Measurements from ENCODE around the gene PCDHB13.

Gene PCDHB13

DNA sequence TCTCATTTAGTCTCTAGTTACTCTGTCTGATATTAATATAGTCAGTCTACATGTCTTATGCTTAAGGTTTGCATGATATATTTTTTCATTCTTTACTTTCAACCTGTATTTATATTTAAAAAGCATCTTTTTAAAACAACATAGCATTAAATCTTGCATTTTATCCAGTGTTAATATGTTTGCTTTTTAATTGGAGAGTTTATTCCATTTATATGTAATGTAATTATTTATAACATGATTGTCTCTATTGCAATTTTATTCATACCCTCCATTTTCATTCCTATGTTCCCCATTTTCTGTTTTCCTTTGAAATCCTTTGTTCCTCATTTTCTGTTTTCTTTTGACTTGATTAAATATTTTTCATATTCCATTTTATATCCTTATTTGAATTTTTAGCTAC lies 44.7 kb downstream of the PCDHB13 start:
- TF ChIP-seq POLR2AphosphoS5 (IDR thresholded peaks at IDR 0.05; ENCODE audit: low read depth, low read length) (no peak), SIN3A (IDR thresholded peaks at IDR 0.05; ENCODE audit: borderline replicate concordance, insufficient read depth, low read length) (no peak), FOXP2 (optimal IDR thresholded peaks at IDR 0.05; ENCODE audit: borderline replicate concordance, extremely low read depth, extremely low read length, insufficient read depth) (no peak), TAF1 (IDR thresholded peaks at IDR 0.05; ENCODE audit: borderline replicate concordance, insufficient read depth, low read length) (no peak)
- TF ChIP-seq, protein P1, sequence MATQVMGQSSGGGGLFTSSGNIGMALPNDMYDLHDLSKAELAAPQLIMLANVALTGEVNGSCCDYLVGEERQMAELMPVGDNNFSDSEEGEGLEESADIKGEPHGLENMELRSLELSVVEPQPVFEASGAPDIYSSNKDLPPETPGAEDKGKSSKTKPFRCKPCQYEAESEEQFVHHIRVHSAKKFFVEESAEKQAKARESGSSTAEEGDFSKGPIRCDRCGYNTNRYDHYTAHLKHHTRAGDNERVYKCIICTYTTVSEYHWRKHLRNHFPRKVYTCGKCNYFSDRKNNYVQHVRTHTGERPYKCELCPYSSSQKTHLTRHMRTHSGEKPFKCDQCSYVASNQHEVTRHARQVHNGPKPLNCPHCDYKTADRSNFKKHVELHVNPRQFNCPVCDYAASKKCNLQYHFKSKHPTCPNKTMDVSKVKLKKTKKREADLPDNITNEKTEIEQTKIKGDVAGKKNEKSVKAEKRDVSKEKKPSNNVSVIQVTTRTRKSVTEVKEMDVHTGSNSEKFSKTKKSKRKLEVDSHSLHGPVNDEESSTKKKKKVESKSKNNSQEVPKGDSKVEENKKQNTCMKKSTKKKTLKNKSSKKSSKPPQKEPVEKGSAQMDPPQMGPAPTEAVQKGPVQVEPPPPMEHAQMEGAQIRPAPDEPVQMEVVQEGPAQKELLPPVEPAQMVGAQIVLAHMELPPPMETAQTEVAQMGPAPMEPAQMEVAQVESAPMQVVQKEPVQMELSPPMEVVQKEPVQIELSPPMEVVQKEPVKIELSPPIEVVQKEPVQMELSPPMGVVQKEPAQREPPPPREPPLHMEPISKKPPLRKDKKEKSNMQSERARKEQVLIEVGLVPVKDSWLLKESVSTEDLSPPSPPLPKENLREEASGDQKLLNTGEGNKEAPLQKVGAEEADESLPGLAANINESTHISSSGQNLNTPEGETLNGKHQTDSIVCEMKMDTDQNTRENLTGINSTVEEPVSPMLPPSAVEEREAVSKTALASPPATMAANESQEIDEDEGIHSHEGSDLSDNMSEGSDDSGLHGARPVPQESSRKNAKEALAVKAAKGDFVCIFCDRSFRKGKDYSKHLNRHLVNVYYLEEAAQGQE (IDR thresholded peaks at IDR 0.05; ENCODE audit: insufficient read depth in 1 of 2, low read depth in 2 of 2, low read length in 2 of 2), result no peak

GRCh38 chr5:141258948-141259347 lies 45.2 kb downstream of the PCDHB13 start:
- TF ChIP-seq TAF1 (IDR thresholded peaks at IDR 0.05; ENCODE audit: borderline replicate concordance, insufficient read depth, low read length) (no peak), FOXP2 (optimal IDR thresholded peaks at IDR 0.05; ENCODE audit: borderline replicate concordance, extremely low read depth, extremely low read length, insufficient read depth) (no peak), SIN3A (IDR thresholded peaks at IDR 0.05; ENCODE audit: borderline replicate concordance, insufficient read depth, low read length) (no peak), POLR2AphosphoS5 (IDR thresholded peaks at IDR 0.05; ENCODE audit: low read depth, low read length) (no peak)
- TF ChIP-seq, protein P1 (IDR thresholded peaks at IDR 0.05; ENCODE audit: insufficient read depth in 1 of 2, low read depth in 2 of 2, low read length in 2 of 2), result no peak

DNA sequence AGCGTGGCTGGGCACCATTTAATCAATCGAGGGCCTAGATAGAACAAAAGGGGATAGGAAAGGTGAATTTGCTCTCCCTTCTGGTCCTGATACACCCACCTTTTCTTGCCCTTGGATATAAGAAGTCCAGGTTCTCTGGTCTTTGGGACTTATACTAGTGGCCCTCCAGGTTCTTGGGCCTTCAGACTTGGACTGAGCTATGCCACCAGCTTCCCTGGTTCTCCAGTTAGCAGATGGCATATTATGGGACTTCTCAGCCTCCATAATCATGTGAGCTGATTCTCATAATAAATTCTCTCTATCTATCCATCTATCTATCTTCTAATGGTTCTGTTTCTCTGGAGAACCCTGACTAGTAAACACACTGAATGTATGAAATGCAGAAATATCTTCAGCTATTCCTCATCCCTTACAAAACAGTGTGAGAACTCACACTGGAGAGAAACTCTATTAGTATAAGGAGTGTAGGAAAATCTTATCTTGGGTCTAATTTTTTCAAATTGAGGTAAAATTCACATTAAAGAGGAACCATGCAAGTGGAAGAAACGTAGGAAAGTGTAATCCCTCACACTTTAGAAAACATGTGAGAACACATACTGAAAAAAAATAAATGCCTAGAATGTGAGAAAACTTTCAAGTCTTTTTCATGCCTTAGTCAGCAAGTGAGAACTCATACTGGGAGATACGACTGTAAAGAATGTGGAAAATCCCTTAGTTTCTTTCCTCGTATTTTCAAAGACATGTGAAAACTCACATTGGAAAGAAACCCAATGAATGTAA lies 46.9 kb downstream of the PCDHB13 start:
- TF ChIP-seq SIN3A (IDR thresholded peaks at IDR 0.05; ENCODE audit: borderline replicate concordance, insufficient read depth, low read length) (no peak), TAF1 (IDR thresholded peaks at IDR 0.05; ENCODE audit: borderline replicate concordance, insufficient read depth, low read length) (no peak)

- no peak for TF ChIP-seq POLR2AphosphoS5 (IDR thresholded peaks at IDR 0.05; ENCODE audit: low read depth, low read length)
- TF ChIP-seq FOXP2 (optimal IDR thresholded peaks at IDR 0.05; ENCODE audit: borderline replicate concordance, extremely low read depth, extremely low read length, insufficient read depth), result no peak
These were observed 47.5 kb downstream of the PCDHB13 start for GRCh38 chr5:141261238-141261546.
